NCI-H146 treated with DMSO at 0.1 percent for 48 hours (cell line): Measurements from ENCODE around the gene MACROD2.

Source experiments
- DNase-seq: peaks from one replicate; lab custom pipeline; 2025; ENCODE audit not compliant: unreplicated experiment; lab: John Stamatoyannopoulos, UW

Gene MACROD2

DNA sequence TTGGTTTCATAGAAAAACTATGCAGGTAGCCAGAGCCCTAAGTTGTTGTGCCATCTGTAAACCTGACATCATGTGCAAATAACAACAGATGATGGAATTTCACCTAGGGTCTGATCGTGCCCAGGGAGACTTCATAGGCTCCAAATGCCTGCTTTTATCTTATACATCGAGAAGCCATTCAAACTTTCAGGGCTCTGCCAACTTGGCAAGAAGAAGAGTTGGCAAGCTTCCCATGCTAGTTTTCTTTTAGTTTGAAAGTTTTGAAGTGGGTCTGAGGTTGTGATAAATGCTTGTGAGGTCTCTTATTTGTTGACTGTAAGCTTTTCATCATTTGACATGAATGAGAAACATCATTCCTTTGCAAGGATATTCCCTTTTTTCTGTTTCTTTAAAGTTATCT, 517.5 kb downstream of the MACROD2 start:
- DNase-seq = no peak

DNA sequence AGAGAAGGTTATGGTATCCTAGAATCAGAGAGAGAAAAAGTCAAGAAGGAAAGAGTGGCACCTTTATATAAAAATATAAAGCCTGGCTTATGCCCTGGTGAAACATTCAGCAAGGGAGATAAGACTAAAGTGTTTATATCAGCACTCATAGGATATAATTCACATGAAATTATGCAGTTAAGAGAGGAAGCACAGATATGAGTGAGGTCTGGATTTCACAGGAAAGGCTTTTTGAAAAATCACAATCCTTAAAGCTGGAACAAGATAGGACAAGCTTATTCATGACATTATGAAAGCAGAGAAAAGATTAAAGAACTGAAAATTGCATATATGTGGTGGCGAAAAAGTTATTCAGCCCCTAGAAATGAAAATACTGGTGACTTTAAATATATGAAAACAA, 523.3 kb downstream of the MACROD2 start:
- no peak for DNase-seq

DNA sequence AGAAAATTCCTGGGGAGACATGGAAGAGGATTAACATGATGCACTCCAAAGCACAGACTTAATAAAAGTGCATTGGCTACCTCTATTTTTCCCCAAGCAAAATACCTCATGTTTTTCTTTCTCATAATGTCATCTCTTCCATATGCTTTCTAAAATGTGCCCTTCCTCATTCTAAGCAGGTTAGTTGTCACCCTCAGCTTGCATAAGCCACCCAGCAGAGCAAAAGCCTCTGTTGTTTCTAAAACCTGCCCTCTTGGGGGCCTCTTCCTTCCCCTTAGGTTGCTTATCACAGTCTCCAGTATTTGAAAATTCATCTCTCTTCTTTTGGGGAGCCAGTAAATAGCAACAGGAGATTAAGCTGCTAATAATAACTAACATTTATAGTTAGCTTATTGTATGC, 525.7 kb downstream of the MACROD2 start:
- DNase-seq = no peak

DNA sequence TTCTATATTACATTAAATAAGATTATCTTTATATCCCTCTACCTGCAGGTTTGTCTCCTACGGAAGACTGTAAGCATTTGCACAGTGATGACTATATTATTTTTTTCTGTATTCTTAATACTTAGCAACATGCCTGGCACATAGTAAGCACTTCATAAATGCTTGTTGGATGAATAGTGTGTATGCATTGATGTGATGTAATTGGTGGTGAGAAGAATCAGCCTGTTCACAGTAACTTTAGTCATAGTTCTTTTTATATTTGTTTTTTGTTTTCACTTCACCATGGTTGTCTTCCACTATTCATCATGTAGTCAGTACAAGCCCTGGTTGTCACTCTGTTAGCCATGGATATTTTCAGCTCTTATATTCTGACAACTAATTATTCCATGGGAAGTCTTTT, 526.1 kb downstream of the MACROD2 start:
- no peak for DNase-seq

DNA sequence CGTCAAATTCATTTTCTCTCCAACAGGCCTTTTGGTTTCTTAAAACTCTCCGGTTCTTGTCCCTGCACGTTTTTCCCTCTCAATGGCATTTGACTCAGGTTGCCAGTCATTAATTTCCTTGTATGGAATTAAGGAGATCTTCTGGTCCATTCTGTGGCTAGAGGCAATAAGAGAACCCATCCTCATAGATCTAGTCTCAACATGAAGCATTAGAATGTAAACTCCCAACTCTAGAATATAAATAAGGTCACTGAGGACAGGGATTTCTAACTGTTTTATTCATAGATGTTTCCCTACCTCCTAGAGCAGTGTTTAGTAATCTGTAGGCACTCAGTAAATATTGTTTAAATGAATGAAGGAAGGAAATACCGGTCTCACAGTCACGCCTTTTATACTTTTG, 527.3 kb downstream of the MACROD2 start:
- DNase-seq = no peak

DNA sequence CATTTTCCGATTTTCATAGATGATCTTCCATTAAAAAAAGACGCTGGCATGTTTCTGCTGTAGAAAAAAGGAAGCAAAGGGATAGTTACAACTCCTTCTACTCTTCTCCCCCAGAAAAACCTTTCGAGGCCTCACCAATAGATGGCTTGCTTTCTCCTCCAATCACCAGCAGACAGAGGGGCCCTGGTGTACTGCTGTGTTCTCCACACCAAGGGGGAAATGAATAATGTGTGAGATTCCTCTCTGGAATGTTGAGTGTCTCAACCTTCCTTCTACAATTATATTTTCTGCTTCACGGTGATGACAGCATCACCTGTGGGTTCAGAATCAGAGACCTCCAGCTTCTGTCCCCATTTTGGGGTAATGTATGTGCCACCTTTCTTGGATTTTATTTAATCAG, 527.8 kb downstream of the MACROD2 start:
- no peak for DNase-seq

DNA sequence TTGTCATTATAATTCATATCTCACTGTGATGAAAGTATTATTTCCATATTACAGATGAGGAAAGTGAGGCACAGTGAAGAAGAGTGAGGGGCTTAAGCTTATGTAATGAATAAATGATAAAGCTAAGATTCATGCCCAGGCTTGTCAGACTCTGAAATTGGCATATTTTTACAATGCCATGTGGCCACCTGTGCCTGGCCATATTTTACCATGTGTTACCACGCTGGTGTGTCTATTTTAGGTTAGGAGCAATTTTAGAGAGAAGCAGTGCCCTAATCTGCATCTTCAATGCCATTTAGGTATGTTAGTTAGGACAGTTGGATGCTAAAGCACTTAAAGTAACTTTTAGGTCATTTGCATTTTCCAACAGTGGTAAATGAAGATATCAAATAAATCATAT, 530.1 kb downstream of the MACROD2 start:
- DNase-seq = no peak

DNA sequence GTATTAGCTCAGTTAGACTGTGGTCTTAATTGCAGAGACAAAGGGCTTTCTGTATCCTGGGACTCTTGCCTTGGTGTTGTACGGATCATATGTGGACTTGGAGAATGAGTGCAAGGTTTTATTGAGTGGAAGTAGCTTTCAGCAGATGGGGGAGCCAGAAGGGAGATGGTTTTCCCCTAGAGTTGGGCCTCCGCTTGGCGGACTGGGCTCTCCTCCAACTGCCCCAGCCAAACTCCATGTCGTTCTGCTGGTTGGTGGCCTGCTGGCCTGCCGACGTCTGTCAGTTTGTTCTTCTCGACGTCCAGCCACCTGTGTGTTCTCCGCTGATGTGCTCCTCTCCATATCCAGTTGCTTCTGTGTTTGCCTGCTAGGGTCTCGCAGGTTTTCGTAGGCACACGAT, 531.6 kb downstream of the MACROD2 start:
- DNase-seq = no peak

DNA sequence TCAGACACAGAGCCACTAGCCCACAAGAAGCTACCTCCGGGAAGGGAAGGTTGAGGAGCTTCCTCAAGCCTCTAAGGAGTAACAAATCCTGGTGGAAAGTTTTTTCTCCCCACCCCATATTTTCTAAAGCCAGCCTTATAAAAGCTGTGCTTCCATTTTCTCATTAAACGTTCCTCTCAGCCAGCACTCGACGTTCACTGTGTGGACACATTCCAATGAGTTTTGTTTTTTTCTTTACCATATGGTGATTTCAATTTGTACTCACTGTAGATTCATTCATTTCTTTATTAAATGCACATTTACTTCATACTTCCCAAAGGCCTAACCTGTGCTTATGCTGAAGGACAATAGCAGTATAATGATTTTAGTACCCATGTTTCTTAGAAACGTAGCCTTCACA, 536.5 kb downstream of the MACROD2 start:
- no peak for DNase-seq

DNA sequence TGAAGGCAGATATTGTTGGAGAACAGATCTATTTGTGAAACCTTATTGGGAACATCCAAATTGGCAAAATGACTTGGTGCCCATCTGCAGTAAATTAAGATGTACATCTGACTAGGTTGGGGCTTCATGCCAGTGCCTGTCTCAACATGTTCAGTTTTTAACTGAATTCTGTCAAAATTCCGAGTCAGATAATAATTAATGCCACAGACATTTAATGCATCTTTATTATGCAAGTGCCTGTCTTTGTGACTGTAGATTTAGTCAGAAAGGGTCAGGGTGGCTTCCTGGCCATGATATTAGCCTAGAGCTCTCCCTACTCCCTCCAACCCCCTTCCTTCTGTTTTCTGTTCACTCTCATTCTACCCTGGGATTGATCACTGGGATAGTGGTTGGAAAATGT, 541.4 kb downstream of the MACROD2 start:
- no peak for DNase-seq

DNA sequence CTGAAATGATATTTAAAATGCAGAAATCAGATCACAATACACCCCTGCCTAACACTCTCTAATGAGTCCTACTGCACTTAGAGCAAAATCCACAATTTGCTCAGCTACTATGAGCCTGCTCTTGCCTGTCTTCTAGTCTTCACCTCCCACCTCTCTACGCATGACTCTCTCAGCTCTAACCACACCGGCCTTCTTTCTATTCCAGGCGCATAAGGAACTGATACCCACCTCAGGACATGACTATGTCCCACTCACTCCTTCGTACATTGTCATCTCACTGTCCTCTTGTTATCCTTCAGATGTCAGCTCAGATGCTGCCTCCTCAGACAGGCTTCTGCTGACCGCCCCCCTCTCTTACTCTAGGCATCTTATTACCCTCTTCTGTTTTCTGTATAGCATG, 543.1 kb downstream of the MACROD2 start:
- DNase-seq = no peak

DNA sequence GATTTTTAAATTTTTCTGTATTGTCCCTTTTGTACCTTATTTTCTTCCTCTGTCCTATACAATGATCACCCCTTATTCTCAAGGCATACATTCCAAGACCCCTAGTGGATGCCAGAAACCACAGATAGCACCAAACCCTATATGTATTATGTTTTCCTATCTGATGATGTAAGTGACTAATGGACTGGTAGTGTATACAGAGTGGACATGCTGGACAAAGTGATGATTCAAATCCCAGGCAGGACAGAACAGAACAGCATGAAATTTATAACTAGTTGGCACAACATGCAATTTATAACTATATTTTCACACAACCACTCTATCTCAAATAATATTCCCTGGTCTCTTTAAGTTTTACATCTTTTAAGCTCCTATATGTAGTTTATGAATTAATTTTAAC, 547.7 kb downstream of the MACROD2 start:
- no peak for DNase-seq

DNA sequence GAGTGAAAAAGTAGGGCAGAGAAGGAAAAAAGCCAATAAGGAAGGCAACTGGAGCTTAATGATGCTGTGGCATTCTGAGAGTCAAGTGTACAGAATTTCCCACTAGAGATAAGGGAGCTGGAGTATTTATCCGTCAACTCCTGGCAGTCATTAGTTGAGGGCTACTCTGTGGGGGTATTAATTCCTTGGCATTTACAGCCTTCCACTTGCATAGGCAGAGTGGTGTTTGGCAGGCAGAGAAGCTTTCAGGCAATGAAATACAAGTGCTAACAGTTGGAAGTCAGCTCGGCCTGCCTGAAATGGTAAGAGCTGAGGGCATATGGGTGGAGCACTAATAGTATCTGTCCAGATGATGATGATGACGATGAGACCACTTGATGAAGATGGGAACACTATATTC, 549.4 kb downstream of the MACROD2 start:
- DNase-seq = no peak

DNA sequence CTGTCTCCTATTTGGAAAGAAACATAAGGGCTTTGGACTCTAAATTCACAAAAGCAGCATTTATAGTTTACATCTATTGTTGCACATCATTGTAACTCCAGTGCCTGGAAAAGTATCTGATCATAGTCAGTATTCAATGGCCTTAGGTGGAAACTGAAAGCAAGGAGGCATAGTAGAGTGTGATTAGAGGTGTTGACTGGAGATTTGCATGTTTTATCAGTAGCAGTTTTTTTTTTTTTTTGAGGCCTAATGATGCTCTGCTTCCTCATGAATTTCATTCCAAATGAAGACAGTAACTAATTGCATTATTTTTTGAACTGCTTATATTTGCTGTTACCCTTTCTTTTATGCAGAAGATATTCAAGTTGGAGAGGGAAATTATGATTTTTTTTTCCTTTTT, 555.3 kb downstream of the MACROD2 start:
- DNase-seq = no peak

DNA sequence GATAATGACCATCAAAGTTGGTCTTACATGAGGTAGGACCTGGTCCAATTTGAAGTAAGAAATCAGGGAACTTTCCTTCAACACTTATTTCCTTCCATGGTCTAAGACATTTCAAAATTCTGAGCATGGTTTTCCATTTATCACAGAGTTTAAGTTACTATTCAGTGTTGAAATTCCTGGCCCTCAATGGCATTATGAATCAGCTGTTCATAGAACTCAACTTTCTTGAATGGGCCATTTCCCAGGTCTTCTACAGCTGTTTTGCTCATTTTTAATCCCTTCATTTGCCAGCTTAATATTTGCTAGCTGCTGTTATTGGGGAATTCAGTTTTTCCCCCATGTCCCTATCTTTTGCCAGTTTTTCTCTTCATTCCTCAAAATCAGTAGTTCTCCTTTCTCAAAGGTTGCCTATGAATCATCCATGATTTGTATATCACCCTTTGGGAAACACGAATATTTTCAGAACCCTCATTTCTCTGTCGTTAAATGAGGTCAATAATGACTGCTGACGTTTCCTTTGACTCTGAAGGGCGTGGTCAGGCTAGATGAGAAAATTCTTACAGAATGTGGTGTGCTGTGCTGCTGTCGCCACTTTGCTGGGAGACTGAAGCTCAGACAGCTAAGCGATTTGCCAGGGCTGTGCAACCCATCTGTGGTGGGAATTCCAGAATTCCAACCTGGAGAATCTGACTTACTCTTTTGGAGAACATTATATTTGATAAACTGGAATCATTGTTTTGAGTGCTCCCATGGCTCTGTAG, 558.6 kb downstream of the MACROD2 start:
- no peak for DNase-seq

DNA sequence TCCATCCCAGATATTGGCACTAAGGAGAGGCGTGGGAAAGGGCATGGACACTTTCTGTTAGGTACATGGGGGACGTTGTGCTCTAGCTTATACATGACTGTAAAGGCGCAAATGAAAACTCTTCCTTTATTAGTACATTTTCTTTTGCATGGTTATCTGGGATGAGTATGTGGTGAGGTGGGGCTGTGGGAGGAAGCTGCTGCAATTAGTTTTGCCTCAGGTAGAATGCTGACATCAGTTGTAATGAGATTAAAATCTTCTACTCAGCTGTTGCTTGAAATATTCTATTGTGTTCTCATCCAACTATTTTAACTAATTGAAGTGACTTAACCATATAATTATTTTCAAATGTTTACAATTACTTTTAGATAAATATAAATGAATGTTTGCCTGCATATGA, 560.4 kb downstream of the MACROD2 start:
- DNase-seq = no peak

DNA sequence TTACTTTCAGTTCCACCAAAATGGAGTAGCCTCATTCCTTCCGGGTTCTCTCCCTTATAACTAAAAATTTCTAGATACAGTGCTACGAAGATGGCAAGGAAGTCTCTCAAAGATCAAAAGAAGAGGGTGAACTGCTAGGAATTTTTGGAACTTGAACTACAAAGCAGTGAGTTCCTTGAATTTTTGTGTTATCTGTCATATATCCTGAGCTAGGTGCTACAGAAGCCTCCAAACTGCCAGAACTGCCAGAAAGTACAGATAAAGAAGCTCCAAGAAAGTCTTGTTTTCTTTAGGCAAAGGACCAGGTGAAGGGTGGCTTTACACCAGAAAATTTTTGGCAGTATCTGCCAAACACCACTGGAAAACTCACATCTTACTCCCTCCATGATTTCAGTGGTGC, 560.9 kb downstream of the MACROD2 start:
- DNase-seq = no peak

DNA sequence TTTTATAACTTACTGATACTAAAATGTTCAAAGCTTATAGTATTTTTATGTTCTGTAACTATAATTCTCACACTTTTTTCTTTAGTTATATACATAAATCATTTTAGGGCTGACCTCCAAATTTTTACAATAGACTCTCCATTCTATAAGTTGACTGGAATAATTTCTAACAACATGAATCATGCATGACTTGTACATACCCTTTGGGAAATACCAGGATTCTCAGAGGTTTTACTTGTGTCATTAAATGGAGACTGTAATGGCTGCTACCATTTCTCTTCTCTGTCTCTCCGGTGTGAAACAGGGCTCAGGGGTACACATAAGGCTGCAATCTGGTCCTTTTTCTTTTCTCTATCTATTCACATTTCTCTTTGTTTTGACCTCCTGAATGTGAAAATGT, 564.3 kb downstream of the MACROD2 start:
- no peak for DNase-seq

DNA sequence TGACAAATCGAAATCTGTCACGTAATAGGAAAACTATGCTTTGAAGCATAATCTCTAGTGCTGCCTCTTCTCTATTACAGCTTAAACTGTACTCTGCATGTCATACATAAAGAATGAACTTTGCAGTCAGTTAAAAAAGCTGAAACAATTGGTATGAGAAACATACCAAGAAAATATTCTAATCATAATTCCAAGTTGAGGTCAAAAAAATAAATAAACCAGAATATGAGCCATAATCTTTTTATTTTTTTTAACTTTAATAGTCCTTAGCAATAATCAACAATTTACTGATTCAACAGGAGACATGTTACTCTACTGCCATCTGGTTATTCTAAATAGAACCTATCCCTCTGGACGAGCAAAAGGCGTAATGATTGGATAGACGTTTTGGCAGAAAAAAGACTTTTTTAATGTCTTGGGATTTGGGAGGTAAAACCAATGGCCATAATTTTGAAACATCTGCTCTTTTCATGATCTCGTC, 566.5 kb downstream of the MACROD2 start:
- DNase-seq = no peak

DNA sequence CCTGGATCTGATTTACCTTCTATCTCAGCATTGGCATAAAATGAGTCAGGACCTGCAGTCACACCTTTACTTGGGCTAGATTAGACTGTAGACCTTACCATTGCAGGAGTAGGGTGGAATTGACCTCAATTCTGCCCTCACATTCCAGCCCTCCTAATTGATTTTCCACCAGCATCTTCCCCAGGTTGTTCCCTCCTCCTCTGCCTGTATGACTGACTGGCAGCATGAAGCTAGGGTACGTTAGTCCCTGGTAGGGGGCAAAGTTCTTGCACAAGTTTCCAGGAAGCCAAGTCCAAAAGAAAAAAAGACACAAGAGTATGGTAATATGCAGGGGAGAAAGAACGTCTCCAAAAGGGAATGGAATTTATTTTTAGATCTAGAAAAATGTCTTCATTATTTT, 567.7 kb downstream of the MACROD2 start:
- no peak for DNase-seq

DNA sequence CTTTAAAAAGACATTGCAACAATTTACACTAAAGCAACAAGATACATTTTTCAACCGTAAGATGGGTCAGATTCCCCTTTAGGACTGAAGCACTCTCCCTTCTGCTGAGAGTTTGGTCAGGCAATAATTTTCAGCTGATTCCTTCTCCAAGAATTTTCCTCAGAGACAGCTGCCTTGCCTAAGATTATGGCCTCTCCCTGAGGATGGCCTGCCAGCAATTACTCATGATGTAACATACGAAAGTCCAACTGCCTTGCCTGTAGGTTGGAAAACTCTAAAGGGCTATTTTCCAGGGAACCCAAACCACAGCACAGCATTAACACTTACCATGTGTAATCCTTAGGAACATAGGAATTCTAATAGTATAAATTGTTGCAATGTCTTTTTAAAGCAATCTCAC, 571.2 kb downstream of the MACROD2 start:
- no peak for DNase-seq

DNA sequence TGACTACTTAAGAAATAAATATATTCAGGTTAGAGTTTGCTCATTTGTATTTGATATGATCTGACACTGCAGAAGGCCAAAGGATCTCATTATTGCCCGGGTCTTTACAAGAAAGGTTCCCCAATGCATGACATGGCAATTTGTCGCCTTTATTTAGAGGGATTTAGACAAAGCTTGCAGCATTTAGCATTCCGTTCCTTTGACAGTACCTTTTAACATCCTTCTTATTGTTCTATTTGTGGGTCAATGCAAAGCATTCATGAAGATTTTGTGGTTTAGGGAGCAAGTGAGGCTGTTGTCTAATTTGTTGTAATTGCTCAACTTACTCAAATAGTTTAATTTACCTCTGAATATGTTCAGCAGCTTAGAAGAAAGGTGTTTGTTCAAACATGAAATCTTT, 572.9 kb downstream of the MACROD2 start:
- no peak for DNase-seq

DNA sequence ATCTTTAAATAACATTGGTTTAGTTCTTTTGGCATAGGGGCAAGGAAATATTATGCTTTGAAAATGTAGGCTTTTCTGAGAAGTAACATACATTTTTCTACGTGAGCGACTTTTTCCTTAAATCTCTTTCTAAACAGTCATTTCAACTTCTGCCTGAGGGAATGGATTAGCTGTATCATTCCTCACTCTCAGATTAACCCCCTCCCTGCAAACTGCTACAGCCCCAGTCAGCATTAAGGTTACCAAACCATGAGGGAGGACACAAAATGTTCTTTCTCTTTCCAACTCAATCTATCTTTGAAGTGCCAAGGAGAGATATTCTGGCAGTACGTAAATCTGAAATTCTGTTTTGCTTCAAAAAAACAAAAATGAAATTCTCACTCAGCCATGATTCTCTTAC, 573.4 kb downstream of the MACROD2 start:
- DNase-seq = no peak
